ENCODE results near the gene ABR.
"Not testable (repeated sequence)": the region's sequence is repeated elsewhere in the genome, so short reads cannot be mapped to it uniquely, and the experiment has no call there.

The ABR gene

DNA sequence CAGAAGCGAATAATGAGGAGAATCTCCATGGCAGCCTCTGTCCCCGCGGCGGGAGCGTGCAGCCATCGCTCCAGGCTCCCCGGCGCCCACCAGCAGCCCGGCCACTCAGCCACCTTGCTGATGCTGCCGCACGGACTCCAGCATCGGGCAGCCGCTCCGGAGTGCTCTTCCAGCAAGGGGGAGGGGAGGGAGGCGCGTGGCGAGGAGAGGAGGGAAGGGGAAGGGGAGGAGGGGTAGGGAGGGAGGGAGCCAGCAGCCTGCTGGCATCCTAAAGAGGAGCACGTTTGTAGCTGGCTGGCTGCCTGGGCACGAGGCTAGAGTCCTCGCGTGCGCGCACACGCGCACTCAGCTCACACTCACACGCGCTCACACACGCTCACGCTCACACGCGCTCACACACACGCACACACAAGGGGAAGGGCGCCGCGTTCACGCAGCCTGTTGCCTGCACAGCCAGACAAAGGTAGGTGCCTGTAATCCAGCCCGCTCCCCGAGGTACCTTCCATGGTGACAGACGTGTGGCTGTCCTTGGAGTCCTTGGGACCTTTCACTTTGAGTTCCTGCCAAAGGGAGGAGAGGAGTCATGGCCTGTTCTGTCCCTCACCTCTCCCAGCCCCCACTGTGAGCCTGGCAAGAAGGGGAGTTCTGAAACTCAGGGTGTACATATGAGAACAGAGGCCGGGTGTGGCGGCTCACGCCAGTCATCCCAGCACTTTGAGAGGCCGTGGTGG, 100.8 kb downstream of the ABR start:
- in situ Hi-C loops (cut with HindIII; ENCODE audit: low sequenced_read_pairs), result no loop called here
- TF ChIP-seq, protein P1, sequence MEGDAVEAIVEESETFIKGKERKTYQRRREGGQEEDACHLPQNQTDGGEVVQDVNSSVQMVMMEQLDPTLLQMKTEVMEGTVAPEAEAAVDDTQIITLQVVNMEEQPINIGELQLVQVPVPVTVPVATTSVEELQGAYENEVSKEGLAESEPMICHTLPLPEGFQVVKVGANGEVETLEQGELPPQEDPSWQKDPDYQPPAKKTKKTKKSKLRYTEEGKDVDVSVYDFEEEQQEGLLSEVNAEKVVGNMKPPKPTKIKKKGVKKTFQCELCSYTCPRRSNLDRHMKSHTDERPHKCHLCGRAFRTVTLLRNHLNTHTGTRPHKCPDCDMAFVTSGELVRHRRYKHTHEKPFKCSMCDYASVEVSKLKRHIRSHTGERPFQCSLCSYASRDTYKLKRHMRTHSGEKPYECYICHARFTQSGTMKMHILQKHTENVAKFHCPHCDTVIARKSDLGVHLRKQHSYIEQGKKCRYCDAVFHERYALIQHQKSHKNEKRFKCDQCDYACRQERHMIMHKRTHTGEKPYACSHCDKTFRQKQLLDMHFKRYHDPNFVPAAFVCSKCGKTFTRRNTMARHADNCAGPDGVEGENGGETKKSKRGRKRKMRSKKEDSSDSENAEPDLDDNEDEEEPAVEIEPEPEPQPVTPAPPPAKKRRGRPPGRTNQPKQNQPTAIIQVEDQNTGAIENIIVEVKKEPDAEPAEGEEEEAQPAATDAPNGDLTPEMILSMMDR (IDR thresholded peaks at IDR 0.05; ENCODE audit: low read depth, low read length, missing control alignments), result no peak
- H3K4me3 ChIP-seq (ENCODE audit: low read depth, low read length), result no peak overlapping the region
- DNase-seq (ENCODE audit: low read depth), result no peak

DNA sequence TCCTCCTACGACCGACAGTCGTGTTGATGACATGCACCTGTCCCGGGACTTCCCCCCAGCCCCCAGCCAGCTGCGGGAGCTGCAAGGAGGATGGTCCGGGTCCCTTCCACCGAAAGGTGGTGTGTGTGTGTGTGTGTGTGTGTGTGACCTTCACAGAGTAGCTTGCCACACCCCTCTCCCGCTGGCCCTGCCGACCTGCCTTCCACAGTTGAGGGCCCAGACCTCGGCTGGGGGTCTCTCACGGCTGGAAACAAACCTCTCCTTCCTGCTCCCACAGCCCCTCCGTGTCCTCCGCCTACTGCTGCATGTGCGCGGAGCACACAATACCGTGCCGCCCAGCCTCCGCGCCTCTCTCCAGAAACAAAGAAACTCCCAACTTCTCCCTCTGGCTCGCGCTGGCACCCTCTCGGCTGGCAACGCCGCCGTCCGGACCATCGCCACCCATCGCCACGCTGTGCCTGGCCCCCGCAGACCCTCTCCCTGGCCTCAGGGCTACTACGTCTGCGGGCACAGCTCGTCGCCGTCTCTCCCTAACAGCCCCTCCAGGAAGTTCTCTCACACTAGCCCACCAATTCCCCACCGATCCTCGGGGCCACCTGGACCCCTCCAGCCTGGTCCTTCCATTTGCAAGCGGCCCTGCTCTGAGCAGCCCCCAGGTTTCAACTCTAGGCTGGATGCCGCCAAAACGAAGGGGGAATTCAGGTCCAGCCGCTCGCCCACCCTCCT, 101.6 kb downstream of the ABR start:
- TF ChIP-seq, protein P1 (IDR thresholded peaks at IDR 0.05; ENCODE audit: low read depth, low read length, missing control alignments), result no peak
- no peak overlapping the region for H3K4me3 ChIP-seq (ENCODE audit: low read depth, low read length)
- no peak for DNase-seq (ENCODE audit: low read depth)
- in situ Hi-C loops (cut with HindIII; ENCODE audit: low sequenced_read_pairs), result no loop called here

DNA sequence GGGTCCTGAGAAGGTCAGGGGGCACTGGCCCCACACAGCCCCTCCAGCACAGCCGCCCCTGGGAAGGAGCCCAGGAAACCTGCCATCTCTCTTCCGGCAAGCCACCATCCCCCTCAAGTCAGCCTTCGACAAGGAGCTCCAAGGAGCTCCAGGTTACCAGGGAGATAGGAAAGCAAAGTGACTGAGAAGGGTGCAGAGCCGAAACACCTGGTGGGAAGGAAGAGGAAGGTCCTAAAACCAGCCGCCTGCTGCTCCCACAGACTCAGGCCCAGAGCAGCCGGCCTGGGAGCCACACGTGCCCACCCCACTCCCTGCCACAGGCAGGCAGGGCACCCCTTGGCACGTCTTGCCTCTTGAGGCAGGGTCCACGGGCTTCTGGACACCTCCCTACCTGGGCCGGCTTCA, 102.2 kb downstream of the ABR start:
- TF ChIP-seq, protein P1 (IDR thresholded peaks at IDR 0.05; ENCODE audit: low read depth, low read length, missing control alignments), result no peak
- in situ Hi-C loops (cut with HindIII; ENCODE audit: low sequenced_read_pairs), result no loop called here
- no peak for DNase-seq (ENCODE audit: low read depth)
- H3K4me3 ChIP-seq (ENCODE audit: low read depth, low read length), result no peak overlapping the region

DNA sequence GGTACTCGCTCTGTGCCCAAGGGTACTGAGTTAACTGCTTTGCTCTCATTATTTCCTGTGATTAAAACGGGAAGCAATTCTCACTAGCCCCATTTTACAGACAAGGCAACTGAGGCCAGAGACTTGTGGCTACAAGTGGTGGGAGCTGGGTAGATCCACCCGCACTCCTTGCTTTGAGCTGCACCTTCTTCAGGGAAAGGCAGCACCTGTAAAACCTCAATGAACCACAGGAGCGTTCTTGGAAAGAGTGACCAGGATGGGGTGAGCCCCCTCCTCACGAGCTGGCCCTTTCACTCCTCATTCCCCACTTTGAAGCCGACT, 102.8 kb downstream of the ABR start:
- H3K4me3 ChIP-seq (ENCODE audit: low read depth, low read length), result no peak overlapping the region
- TF ChIP-seq, protein P1 (IDR thresholded peaks at IDR 0.05; ENCODE audit: low read depth, low read length, missing control alignments), result no peak

DNA sequence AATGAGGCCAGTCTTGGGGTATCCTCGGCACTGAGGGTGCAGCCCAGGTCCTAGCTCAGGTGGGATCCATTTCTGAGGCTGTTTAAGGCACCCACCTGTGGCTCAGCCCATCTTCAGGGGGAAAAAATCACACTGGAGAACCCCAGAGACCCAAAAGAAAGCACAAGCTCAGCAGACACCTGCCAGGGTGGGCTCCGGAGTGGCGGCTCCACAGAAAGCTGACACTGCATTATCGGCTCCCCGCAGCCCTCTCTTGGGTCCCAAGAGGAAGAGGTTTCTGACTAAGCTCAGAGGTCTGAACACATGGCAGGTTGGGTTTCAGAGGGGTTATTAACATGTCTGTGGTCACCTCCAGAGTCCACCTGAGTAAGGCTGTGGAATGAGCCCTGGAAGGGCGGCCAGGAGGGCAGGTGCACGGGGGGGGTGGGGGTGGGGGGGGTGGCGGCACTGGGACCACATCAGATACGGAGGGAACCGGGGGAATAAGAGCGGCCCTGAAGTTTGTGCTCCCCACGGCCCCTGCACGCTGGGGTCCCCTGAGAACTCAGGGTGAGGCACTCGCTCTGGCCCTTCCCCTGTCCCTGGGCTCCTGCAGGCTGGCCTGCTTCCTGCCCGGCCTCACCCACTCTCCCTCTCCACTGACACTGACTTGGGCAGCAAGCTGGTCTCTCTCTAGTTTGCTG, 103.3 kb downstream of the ABR start:
- no peak overlapping the region for H3K4me3 ChIP-seq (ENCODE audit: low read depth, low read length)
- TF ChIP-seq, protein P1 (IDR thresholded peaks at IDR 0.05; ENCODE audit: low read depth, low read length, missing control alignments), result no peak
- in situ Hi-C loops (cut with HindIII; ENCODE audit: low sequenced_read_pairs), result no loop called here
- DNase-seq (ENCODE audit: low read depth), result no peak

More for the DNA sequence above, 102.8 kb downstream of the ABR start:
- in situ Hi-C loops (cut with HindIII; ENCODE audit: low sequenced_read_pairs), result no loop called here
- no peak for DNase-seq (ENCODE audit: low read depth)

DNA sequence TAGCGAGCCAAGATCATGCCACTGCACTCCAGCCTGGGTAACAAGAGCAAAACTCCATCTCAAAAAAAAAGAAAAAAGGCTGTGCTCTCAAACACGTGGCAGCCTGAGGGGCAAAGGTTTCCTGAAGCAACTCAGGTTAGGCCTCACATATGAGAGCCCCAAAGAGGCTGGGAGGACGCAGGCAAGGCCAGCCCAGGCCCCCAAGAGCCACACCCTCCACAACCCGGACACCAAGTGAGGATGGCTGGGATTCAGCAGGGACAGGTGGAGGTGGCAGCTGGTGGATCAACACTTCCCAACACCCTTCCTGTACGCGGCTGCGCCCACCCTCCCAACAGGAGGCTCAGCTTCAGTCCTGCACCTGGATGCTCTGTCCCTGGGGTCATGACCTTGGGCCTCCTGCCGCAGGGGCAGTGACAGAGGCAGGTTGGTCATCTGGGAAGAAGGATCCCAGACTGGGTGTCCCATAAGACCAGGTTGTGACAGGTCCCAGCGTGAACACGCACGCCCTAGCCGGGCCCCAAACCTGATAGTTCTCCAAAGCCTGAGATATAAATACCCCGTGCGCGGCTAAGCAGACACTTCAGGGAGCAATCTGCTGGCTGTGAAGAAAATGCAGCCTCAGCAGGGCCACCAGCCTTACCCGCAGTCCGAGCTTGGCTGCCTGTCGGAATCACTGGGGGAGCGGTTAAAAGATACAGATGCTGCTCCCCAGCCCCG, 104.7 kb downstream of the ABR start:
- in situ Hi-C loops (cut with HindIII; ENCODE audit: low sequenced_read_pairs), result no loop called here
- DNase-seq (ENCODE audit: low read depth), result no peak
- TF ChIP-seq, protein P1 (IDR thresholded peaks at IDR 0.05; ENCODE audit: low read depth, low read length, missing control alignments), result no peak
- no peak overlapping the region for H3K4me3 ChIP-seq (ENCODE audit: low read depth, low read length)

DNA sequence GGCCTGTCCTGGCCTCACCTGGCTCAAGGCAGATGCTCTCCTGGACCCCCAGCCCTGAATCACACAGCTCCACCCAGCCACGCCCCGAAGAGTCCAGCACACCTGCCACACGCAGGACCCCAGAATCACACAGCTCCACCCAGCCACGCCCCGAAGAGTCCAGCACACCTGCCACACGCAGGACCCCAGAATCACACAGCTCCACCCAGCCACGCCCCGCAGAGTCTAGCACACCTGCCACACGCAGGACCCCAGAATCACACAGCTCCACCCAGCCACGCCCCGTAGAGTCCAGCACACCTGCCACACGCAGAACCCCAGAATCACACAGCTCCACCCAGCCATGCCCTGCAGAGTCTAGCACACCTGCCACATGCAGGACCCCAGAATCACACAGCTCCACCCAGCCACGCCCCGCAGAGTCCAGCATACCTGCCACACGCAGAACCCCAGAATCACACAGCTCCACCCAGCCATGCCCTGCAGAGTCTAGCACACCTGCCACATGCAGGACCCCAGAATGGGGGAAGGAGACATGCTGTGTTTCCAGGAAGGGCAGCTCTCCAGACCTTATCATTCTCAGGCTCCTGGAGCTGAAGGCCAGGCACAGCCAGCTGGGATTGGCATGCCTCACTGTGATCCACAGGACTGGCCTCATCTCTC, 105.7 kb downstream of the ABR start:
- H3K4me3 ChIP-seq (ENCODE audit: low read depth, low read length); in situ Hi-C loops (cut with HindIII; ENCODE audit: low sequenced_read_pairs); DNase-seq (ENCODE audit: low read depth): not testable (repeated sequence)
